GM18520 (cell line): ENCODE data around the gene CCND3.
A peak's percentile ranks its signal among the peaks of the same experiment; 100 is the strongest.
"Not testable (repeated sequence)": the region's sequence is repeated elsewhere in the genome, so short reads cannot be mapped to it uniquely, and the experiment has no call there.

Experiments
- ATAC-seq: cut with Tn5 transposase; IDR thresholded peaks from one replicate; pipeline ENCODE4 v1.9.1; 2021; ENCODE audit not compliant: unreplicated experiment

Gene CCND3

GRCh38 chr6:41954668-41955067 is 13.1 kb upstream of the CCND3 start:
- no peak for ATAC-seq

- no peak for ATAC-seq
These were observed 6.1 kb upstream of the CCND3 start for GRCh38 chr6:41947581-41948220.

GRCh38 chr6:41943456-41943855 is 1.8 kb upstream of the CCND3 start:
- ATAC-seq, result no peak

- ATAC-seq, result not testable (repeated sequence)
These were observed 1.3 kb upstream of the CCND3 start for GRCh38 chr6:41942882-41943281.

GRCh38 chr6:41942067-41942851 is 651 bp upstream of the CCND3 start:
- no peak for ATAC-seq

- no peak for ATAC-seq
These were observed 789 bp downstream of the CCND3 start for GRCh38 chr6:41940759-41941279.

- ATAC-seq, result no peak
These were observed 1.5 kb downstream of the CCND3 start for GRCh38 chr6:41939848-41940758.

GRCh38 chr6:41939176-41939847 is 2.3 kb downstream of the CCND3 start:
- ATAC-seq, result no peak

GRCh38 chr6:41938590-41939175 is 2.9 kb downstream of the CCND3 start:
- ATAC-seq, result no peak

- no peak for ATAC-seq
These were observed 3.6 kb downstream of the CCND3 start for GRCh38 chr6:41937861-41938574.

GRCh38 chr6:41937472-41937860 is 4.1 kb downstream of the CCND3 start:
- no peak for ATAC-seq

- ATAC-seq, result peak; percentile 45
These were observed 5.4 kb downstream of the CCND3 start for GRCh38 chr6:41936073-41936837.

GRCh38 chr6:41935685-41936072 is 5.9 kb downstream of the CCND3 start:
- no peak for ATAC-seq

- ATAC-seq, result no peak
These were observed 6.4 kb downstream of the CCND3 start for GRCh38 chr6:41935193-41935574.

- no peak for ATAC-seq
These were observed 7.1 kb downstream of the CCND3 start for GRCh38 chr6:41934278-41935192.

GRCh38 chr6:41932378-41932777 is 9.2 kb downstream of the CCND3 start:
- no peak for ATAC-seq

- no peak for ATAC-seq
These were observed 9.8 kb downstream of the CCND3 start for GRCh38 chr6:41931792-41932191.

GRCh38 chr6:41929924-41930323 is 11.7 kb downstream of the CCND3 start:
- ATAC-seq, result no peak
